ENCODE data around the gene FYB1. TPM values are rescaled to one million over a fixed set of nuclear protein-coding genes. Genes with fewer than 3 reads are reported as not detected.
A peak's percentile ranks its signal among the peaks of the same experiment; 100 is the strongest.

The FYB1 gene
- polyA plus RNA-seq, 3 donors, result 75.3 to 141 (median 118) TPM

- Histone ChIP-seq H3K9ac (ENCODE audit: insufficient read depth, low read length, poor library complexity, severe bottlenecking) (no peak overlapping the region), H3K27ac (ENCODE audit: low read depth in 1 of 2, low read length in 2 of 2) (peak overlapping the region in 1 of 2 donors; percentile 86), H3K27me3 (ENCODE audit: control insufficient read depth in 2 of 2, insufficient read depth in 2 of 2, low read length in 2 of 2) (no peaks in the 10 kb centered on the region), H3K79me2 (ENCODE audit: insufficient read depth, low read length) (peaks cover 32% of the 10 kb centered on the region), H2AFZ (ENCODE audit: insufficient read depth, low read depth, low read length, poor library complexity, severe bottlenecking) (no peak overlapping the region), H3K4me2 (replicated peaks; ENCODE audit: extremely low read depth, low read length, poor library complexity, severe bottlenecking) (peak overlapping the region; percentile 17), H3K4me3 (replicated peaks in 1 of 3; ENCODE audit: low read depth in 2 of 3, low read length in 3 of 3) (peak overlapping the region in 1 of 3 experiments; percentile 25), H4K20me1 (ENCODE audit: insufficient read depth, low read length) (peaks cover 4% of the 10 kb centered on the region), H3K4me1 (ENCODE audit: control insufficient read depth in 1 of 2, insufficient read depth in 2 of 2, low read length in 2 of 2) (peaks cover 72 to 78% of the 10 kb centered on the region in 2 donors), H3K9me3 (replicated peaks in 1 of 2; ENCODE audit: control insufficient read depth in 1 of 2, insufficient read depth in 1 of 2, low read length in 2 of 2) (no peaks in the 10 kb centered on the region), H3K36me3 (replicated peaks in 1 of 2; ENCODE audit: control insufficient read depth in 1 of 2, insufficient read depth in 2 of 2, low read length in 2 of 2) (no peaks in the 10 kb centered on the region)
- no peak for TF ChIP-seq CTCF (IDR thresholded peaks at IDR 0.05)
- Mint-ChIP-seq H3K4me1 (peaks cover 69% of the 10 kb centered on the region), H3K27me3 (ENCODE audit: low read depth in 3 of 3) (no peaks in the 10 kb centered on the region), H3K27ac (peak overlapping the region in 5 of 7 donors; percentile 10 to 73 (median 51)), H3K36me3 (peaks cover 3 to 5% of the 10 kb centered on the region in 2 donors), H3K4me3 (peak overlapping the region in 1 of 2 donors; percentile 44), H3K9me3 (no peaks in the 10 kb centered on the region)
- WGBS (ENCODE audit: insufficient coverage), result 75% methylated on average over 3 of the region's 3 CpGs
- no peak for DNase-seq
- intact Hi-C loops (cut with micrococcal nuclease), result no loop called here
These were observed 6.7 kb upstream of the FYB1 start for GRCh38 chr5:39226100-39226451.

GRCh38 chr5:39225405-39226099, 6.2 kb upstream of the FYB1 start:
- H3K36me3 Mint-ChIP-seq, result peaks cover 4 to 10% of the 10 kb centered on the region in 2 donors
- Histone ChIP-seq H3K36me3 (replicated peaks in 1 of 2; ENCODE audit: control insufficient read depth in 1 of 2, insufficient read depth in 2 of 2, low read length in 2 of 2) (no peaks in the 10 kb centered on the region), H3K27ac (ENCODE audit: low read depth in 1 of 2, low read length in 2 of 2) (peak overlapping the region in 1 of 2 donors; percentile 86), H3K4me1 (ENCODE audit: control insufficient read depth in 1 of 2, insufficient read depth in 2 of 2, low read length in 2 of 2) (peaks cover 75 to 84% of the 10 kb centered on the region in 2 donors), H3K9me3 (replicated peaks in 1 of 2; ENCODE audit: control insufficient read depth in 1 of 2, insufficient read depth in 1 of 2, low read length in 2 of 2) (no peaks in the 10 kb centered on the region), H3K9ac (ENCODE audit: insufficient read depth, low read length, poor library complexity, severe bottlenecking) (no peak overlapping the region), H3K27me3 (ENCODE audit: control insufficient read depth in 2 of 2, insufficient read depth in 2 of 2, low read length in 2 of 2) (no peaks in the 10 kb centered on the region), H3K4me2 (replicated peaks; ENCODE audit: extremely low read depth, low read length, poor library complexity, severe bottlenecking) (peak overlapping the region; percentile 17), H4K20me1 (ENCODE audit: insufficient read depth, low read length) (no peaks in the 10 kb centered on the region), H3K79me2 (ENCODE audit: insufficient read depth, low read length) (peaks cover 31% of the 10 kb centered on the region), H3K4me3 (replicated peaks in 1 of 3; ENCODE audit: low read depth in 2 of 3, low read length in 3 of 3) (peak overlapping the region in 1 of 3 experiments; percentile 25), H2AFZ (ENCODE audit: insufficient read depth, low read depth, low read length, poor library complexity, severe bottlenecking) (no peak overlapping the region)
- no peaks in the 10 kb centered on the region for H3K27me3 Mint-ChIP-seq (ENCODE audit: low read depth in 3 of 3)
- intact Hi-C loops (cut with micrococcal nuclease), result no loop called here
- peaks cover 73% of the 10 kb centered on the region for H3K4me1 Mint-ChIP-seq
- WGBS (ENCODE audit: insufficient coverage), result 0% methylated on average over 1 of the region's 2 CpGs
- peak overlapping the region in 1 of 2 donors; percentile 44 for H3K4me3 Mint-ChIP-seq
- no peaks in the 10 kb centered on the region for H3K9me3 Mint-ChIP-seq
- TF ChIP-seq CTCF (IDR thresholded peaks at IDR 0.05), result no peak
- peak overlapping the region in 6 of 7 donors; percentile 10 to 93 (median 57) for H3K27ac Mint-ChIP-seq
- DNase-seq, result peak in 1 of 3 donors; percentile 32

Measured in CD14-positive monocyte (primary cell).